Activated effector memory CD4-positive, alpha-beta T cell treated with anti-CD3 and anti-CD28 coated beads, Interleukin-2, amount 50 U/mL, for 16 hours (primary cell): ENCODE measurements around the gene CLPTM1L.
A peak's percentile ranks its signal among the peaks of the same experiment; 100 is the strongest.

ENCODE experiments used
- DNase-seq: peaks from one replicate; pipeline ENCODE4 v3.0.0-alpha.2; 2020

The CLPTM1L gene

DNA sequence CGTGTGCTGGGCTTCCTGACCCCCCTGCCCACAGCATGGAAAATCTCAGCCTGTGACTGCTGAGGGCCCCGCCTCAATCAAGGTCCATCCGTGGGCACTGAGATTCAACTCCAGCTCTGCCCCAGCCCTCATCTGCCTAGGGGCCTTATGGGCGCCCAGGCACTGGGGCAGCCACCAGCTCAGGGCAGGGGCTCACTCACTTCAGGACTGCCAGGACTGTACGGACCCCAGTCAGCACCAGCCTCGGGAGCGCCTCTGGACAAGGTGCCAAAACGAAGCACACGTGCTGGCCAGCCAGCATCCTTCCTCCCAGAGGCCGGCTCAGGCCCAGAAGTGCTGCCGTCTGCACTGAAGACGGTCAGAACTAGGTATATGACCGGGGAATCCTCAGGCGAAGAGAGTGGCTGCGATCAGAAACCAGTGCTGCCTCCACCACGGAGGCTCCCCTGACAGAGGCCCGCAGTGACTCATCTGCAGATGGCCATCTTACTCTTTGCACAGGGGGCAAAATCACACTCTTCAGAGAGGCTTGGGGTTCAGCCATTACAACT is 19.6 kb downstream of the CLPTM1L start:
- no peak for DNase-seq

DNA sequence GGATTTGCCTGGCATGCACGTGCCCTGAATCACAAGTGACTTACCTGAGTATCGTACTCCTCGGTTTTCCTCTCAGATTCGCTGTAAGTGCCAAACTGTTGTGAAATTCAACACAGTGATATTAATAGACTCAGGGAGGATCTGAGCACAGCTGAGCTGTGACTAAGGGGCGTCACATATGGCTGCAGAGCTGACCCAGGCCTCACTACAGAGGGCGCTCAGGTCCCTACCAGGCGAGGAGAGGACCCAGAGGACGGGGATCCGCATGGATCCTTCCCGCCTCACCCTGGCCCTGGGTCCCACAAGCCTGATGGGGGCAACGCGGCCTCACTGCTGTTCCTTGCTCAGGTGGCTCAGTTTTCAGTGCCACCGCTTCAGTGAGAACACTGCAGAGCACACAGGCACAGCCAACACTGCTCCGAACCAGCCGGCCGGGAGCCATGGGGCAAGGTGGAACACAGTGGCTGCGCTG is 20.1 kb downstream of the CLPTM1L start:
- peak; percentile 57 for DNase-seq

- DNase-seq = no peak
Measured at GRCh38 chr5:1324301-1324700, 20.6 kb downstream of the CLPTM1L start.

- no peak for DNase-seq
Measured at GRCh38 chr5:1323803-1324173, 21.1 kb downstream of the CLPTM1L start.

GRCh38 chr5:1322955-1323802 is 21.7 kb downstream of the CLPTM1L start:
- DNase-seq = peak; percentile 55

- peak; percentile 62 for DNase-seq
Measured at GRCh38 chr5:1322036-1322900, 22.6 kb downstream of the CLPTM1L start.

DNA sequence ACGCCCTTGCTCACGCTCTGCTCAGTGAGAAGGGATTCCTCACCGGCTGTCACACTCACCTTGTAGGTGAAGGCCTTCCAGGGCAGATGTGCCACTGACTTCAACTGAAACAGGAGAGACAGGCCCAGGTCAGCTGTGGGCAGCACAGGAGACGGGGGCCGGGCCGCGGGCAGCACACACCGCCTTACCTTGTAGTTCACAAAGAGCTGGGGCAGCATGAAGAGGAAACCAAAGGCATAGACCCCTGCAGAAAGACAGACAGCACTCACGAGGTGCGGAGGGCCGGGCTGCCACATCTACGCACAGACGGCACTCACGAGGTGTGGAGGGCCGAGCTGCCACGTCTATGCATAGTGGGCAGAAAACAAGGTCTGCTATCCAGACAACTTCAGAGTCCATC is 23.3 kb downstream of the CLPTM1L start:
- no peak for DNase-seq

DNA sequence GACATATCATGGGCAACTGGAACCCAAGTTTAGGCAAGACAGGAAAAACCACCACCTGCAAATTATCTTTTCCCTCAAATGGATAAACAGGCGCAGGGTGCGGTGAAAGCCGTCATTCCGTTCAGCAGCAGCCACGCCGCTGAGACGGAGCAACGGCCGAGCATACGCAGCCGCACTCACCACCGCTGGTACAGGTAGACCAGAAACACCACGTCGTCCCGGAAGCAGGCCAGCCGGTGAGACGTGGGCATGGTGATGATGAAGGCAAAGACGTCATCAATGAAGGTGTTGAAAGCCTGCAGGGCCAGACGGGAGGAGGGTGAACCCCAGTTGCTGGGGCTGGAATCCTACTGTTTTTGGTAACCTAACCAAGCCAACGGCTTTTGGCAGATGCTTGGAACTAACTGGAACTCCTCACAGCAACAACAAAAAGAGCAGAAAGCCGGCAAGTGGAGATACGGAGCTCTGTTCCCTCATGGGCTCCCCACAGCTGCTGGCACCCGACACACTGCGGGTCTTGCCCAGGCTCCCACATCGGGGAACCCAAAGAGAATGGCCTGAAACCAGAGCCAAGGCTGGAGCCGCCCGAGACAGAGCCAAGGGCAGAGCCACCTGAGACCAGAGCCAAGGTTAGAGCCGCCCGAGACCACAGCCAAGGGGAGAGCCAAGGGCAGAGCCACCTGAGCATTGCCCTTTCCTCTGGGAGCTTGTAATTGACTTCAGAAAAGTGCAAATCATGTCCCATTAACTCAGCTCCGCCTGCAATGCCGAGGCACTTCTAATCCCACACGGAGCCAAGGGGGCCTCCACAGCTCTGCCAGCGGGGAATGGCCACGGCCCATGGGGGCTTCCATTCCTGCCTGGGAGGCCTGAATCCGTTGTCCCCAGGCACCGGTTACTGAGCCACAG is 24.2 kb downstream of the CLPTM1L start:
- DNase-seq = no peak

DNA sequence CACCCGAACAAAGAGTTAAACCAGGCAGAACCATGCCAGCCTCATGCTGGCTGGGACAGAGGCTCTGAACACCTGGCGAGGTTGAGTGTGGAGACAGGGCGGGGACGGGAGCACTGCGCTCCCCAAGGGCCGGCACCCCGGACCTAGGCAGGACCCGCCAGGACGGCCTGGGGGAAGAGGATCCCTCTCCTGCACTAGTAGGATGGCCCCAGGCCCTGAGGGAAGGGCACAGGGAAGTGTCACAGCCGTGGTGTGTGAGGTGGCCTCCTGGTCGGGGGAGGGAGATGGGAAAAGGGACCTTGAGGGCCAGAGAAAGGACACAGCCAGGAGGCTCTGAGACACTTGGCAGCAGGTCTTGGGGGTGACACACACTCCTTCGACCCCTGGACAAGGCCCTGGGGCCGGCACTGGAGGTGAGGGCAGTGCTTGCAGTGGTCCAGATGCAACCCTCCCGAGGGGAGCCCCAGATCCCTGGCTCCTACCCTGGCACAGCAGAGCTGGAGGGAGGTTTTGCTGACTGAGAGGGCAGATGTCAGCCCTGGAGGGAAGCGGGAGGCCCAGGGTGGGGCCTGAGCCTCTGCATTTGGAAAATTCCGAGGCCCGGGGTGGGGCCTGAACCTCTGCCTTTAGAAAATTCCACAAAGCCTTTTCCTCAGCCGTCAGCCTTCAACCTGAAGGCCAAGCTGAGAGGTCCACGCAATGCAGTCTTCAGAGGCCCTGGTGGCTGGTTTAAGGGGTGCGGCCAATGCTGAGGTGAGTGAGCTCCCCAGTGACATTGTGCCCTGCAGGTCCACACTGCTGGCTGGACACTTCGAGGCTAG is 25.3 kb downstream of the CLPTM1L start:
- peak; percentile 61 for DNase-seq

- DNase-seq = peak; percentile 60
Measured at GRCh38 chr5:1318659-1319251, 26.1 kb downstream of the CLPTM1L start.

DNA sequence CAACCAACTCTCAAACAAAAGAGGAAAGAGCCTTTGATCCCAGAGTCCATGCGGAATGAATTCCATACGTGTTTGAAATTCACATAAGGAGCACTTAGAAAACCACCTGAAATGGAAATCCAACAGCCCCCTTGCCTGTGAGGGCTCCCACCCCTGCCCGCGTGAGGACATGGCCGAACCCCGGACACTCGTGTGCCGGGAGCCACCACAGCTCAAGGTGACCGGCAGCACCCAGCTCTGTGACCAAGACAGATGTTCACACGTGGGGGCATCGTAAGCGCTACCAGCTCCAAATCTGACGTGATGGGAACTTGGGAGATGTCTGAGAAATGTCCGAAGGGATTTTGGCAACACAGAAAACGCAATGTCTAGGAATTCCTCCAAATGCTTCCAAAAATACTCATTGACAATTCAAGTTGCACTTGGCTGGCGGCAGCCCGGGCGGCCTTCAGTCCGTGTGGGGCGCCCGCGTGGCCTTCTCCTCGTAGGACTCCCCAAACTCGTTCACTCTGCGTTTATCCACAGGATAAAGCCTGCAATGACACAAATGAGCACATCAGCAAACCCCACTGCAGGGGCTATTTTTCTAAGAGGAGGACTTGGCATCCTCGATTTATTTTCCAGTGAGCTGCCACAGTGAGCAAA is 26.9 kb downstream of the CLPTM1L start:
- DNase-seq = no peak

DNA sequence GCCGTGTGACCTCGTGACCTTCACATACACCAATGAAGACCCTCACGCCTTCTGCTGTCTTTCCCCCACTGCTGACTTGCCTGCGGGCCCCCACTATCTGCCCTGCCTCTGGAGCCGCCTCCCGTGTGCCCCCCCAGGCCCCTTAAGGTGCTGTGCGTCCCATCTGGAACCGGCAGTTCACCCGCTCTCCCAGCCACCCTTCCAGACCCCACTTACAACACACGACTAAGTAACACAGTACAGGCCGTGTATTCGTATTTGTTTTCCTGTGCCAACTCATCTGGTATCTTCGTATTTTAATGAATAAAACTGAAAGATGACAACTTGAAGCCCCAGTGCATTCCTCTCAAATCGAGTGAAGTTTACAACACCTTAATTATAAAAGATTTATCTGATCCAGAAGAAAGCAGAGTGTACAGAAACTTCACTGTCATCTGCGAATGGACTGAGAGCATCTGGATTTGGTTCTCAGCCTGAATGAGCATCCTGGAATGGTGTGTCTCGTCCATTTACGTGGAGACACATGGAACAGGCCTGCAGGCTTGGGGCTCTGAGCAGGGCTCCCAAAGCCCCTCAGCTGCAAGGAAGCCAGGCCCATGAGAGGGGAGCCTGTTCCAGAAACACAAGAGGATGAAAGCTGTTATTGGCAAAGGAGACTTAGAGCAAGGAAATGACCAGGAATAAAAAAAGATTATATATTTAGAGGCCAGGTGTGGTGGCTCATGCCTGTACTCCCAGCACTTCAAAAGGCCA is 28.1 kb downstream of the CLPTM1L start:
- DNase-seq = no peak

DNA sequence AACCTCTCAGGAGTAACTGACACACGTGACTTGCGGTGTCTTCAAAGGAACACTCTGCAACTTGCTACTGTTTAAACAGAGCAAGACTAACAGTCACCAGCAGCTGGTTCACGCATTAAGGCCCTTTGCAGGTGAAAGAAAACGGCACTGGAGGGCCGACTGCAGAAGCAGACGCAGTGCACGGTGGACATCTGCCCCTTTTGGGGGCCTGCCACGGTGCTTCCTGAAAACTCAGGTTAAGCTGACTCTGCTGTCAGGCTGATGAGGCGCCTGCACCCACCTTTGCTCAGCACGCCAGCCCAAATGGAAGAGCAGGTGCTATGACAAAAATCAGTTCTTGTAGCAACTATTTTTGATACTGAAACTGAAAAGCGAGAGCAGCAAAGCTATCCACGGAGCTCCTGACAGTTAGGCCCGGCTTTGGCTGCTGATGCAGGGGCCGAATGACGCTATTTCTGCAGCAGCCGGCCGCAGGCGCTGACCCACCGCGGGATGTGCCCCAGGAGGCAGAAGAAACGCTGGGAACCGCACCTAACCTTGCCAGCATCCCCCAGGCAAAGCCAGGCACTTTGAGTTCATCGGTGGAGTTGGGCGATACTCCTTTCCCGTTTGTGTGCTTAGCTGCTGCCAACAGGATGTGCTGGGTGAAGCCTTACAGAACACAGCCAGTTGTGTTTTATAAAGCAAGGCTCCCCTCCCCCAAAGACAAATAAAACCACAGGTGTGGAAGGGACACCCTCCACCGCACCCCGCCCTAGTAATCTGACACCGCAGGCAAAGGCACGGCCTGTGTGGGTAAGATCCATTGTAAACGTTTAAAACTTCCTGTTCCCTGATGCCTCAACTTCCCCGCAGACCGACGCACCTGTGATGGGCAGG is 29.0 kb downstream of the CLPTM1L start:
- DNase-seq = peak; percentile 79

- DNase-seq = no peak
Measured at GRCh38 chr5:1315018-1315708, 29.7 kb downstream of the CLPTM1L start.

GRCh38 chr5:1314564-1314982 is 30.3 kb downstream of the CLPTM1L start:
- peak; percentile 62 for DNase-seq

- DNase-seq = peak; percentile 68
Measured at GRCh38 chr5:1312993-1313833, 31.7 kb downstream of the CLPTM1L start.

- peak; percentile 70 for DNase-seq
Measured at GRCh38 chr5:1312206-1312605, 32.7 kb downstream of the CLPTM1L start.
